Stimulated activated CD4-positive, alpha-beta T cell treated with anti-CD3 and anti-CD28 coated beads, Interleukin-2, amount 100 ng/mL, for 4 hours (primary cell): ENCODE measurements around the gene SMCO2.
"Not testable (repeated sequence)": the region's sequence is repeated elsewhere in the genome, so short reads cannot be mapped to it uniquely, and the experiment has no call there.

Experiments
- DNase-seq: peaks from one replicate; pipeline ENCODE4 v3.0.0-alpha.2; 2020; ENCODE audit warnings: low read depth

SMCO2 gene

GRCh38 chr12:27528788-27529187 is 82.3 kb downstream of the SMCO2 start:
- no peak for DNase-seq

- DNase-seq, result no peak
Observed at GRCh38 chr12:27530157-27530922, 83.8 kb downstream of the SMCO2 start.

GRCh38 chr12:27531896-27532295 is 85.4 kb downstream of the SMCO2 start:
- DNase-seq, result no peak

- DNase-seq, result no peak
Observed at GRCh38 chr12:27534060-27534764, 87.7 kb downstream of the SMCO2 start.

- no peak for DNase-seq
Observed at GRCh38 chr12:27534765-27535161, 88.2 kb downstream of the SMCO2 start.

DNA sequence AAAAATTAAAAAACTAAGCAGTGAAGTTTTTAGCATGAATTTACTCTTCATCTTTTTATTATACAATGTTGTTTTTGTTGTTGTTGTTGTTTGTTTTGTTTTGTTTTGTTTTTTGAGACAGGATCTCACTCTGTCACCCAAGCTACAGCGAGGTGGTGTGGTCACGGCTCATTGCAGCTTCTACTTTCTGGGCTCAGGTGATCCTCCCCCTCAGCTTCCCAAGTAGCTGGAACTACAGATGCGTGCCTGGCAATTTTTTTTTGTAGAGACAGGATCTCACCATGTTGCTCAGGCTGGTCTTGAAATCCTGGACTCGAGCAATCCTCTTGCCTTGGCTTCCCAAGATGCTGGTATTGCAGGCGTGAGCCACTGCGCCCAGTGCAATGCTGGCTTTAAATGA is 88.8 kb downstream of the SMCO2 start:
- no peak for DNase-seq

DNA sequence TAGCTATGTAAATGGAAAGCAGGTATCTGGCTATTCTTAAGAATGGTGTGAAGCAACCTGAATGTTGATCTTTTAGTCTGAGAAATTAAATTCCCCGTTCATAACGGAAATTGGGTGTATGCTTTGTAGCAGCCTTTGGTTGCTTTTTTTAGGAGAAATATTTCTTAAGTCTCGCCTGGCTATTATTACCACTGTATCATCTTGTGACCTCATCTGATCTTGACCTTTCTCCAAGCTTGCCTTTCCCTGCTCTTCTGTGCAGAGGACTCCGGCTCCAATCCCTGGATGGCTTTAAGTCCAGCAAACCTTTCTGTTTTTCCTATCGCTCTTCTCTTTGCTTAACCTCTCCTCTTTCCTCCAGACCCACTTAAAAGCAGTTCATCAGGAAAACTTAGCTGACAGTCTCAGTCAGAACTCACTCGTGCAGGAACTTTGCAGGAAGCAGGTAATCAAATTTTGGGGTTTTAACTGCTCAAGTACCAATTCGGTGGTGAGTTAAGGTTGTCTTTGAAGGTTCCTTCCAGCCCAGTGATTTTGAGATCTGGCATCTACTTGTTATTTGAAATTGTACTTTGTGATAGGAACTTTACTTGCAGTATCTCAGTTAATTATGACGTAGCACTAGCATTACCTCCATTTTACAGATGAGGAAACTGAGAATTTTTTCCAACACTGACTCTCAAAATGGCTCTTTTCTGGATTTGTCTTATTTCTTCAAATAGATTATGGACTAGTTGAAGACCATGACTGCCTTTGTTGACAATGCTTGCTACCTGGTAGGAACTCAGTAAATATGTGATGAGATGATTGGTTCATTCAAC is 91.5 kb downstream of the SMCO2 start:
- DNase-seq, result no peak

DNA sequence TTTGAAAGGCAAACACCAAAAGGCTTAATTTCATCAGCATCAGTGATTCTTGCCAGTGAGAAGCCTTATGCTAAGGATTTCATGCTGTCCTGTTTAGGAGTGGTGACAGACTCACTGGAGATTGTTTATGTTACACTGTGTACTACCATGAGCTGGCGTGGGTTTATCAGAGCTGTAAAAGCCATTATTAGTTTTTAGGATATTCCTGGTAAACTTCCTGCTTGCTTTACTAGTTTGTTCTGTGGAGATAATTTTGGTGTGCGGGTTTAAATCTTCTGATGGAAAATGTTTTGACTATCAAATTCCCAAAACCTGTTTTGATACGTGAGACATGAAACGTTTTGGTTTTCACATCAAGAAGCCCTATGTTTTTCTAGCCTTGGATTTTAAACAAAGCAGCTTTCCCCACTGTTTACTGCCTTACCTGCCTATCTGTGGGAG is 92.7 kb downstream of the SMCO2 start:
- no peak for DNase-seq

- DNase-seq, result no peak
Observed at GRCh38 chr12:27541031-27541719, 94.6 kb downstream of the SMCO2 start.

GRCh38 chr12:27542628-27543027 is 96.1 kb downstream of the SMCO2 start:
- no peak for DNase-seq

- not testable (repeated sequence) for DNase-seq
Observed at GRCh38 chr12:27544858-27545257, 98.3 kb downstream of the SMCO2 start.

- no peak for DNase-seq
Observed at GRCh38 chr12:27545665-27546064, 99.1 kb downstream of the SMCO2 start.

DNA sequence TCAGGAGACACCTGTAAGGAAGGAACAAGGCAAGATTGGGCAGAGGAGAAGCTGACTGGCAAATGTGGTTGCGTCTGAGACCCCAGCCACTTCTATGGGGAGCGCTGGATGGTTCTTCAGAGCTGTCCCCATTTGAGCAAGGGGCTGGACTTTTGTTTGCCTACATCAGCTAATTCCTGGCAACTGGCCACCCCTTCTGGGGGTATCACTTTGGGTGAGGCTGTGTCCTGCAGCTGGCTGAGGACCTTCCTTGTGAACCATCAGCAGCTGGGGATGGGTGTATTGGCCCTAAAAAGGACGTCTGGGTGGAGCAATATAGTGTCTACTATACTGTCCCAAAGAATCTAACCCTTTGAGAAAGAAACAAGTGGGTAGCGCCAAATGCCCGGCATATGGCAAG is 101.1 kb downstream of the SMCO2 start:
- DNase-seq, result no peak

GRCh38 chr12:27548301-27549199 is 102.0 kb downstream of the SMCO2 start:
- no peak for DNase-seq

DNA sequence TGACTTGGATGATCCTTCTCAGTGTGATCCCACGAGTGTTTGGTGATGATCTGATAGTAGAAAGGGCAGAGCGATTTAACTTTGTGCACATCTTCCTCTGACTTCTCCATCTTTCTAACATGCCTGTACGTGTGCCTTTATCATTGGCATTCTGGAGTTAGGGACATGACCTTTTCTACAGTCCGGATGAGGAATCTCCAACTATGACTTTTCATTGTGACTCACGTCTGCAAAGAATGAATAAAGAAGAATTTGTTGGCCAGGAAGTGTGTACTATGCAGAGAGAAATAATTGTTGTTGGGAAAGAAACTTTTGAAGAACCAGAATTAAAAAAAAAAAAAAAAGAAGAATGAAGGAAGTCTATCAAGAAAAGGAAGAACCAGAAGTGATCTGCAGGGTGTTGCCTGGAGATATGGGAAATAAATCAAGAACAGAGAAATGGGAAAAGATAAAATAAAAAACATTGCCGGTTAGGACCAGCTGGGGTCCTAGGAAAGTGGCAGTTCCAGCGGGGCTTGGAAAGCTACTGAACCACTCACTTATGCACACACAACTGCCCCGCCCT is 102.8 kb downstream of the SMCO2 start:
- no peak for DNase-seq

DNA sequence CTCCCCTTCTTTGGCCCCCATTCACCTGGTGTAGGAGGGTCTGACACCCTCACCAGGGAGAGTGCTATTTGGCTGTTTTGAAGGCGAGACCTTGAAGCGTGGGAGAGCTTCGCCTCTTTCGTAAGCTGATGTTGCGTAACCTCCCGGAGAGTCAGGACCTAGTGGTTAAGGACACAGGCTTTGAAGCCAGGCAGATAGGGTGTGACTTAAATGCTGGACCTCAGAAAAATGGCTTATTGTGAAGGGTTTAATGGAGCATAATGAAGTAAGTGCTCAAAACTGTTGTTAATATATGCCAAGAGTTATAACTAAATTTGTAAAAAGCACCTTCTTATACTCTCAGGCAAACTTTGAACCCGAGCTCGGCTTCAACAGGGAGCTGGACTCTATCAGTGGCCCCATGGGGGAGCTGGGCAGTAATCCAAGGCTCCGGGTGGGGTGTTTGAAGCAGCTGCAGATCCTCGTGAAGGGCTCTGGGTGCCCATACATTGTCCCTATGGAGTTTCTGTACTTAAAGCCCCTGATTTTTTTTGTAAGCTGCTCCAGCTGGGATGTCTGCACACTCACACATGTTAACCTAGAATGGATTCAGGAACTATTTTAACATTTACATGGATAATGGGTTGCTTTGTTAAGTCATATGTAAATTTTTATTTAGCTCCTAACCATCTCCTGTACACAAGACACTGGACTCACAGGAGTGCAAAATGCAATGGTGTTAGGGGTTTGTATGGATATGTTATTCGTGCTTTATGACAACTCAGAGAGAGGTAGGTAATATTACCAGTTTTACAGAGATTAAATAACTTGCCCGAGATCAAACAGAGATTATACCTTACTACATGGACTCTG is 103.5 kb downstream of the SMCO2 start:
- no peak for DNase-seq

DNA sequence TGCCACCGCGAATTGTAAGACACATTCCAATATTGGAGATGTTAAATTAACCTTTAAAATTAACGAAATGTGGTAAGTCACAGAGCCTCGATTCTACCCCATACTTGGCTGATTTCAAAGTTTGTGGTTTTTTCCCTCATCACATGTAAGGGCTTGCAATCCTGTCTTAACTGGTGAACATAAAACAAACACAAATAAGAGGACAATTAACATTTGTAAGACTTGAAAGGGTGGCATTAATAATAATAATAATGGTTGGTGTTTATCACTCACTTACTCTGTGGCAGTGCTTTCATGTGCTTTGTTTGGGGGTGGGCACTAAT is 104.1 kb downstream of the SMCO2 start:
- DNase-seq, result no peak

DNA sequence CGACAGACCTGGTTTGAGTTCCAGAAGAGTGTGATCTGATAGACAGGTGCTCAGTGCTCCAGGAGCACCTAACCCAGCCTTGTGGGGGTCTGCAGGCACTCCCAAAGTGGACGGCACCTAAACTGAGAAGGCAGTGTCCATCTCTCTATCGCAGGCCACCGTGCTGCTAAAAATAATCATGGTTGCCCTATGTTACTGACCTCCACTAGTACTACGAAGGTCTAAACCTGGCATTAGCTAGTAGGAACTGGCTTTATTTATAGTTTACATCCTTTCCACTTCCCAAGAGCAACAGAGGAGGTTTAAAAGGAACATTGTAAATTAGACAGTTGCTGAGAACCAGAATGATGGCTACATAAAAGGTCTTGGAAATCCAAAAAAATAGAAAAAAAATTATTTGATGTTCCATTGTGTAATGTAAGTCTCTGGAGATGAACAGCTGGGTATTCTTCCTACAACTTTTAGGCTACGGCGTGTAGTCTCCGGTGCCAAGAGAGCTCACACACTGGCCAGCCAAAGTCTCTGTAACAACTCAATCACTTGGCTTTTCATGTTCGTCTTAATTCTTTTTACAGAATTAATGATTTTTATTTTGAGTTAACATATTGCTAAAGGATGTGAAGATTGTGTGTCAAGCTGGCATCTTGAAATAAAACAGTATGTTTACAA is 104.8 kb downstream of the SMCO2 start:
- no peak for DNase-seq
